ENCODE results near the gene CPHXL2. TPM values are rescaled to one million over a fixed set of nuclear protein-coding genes. Genes with fewer than 3 reads are reported as not detected.

The CPHXL2 gene
- total RNA-seq, 1 donor from 2014 or later: not detected

GRCh38 chr16:75618780-75619179 lies 58.0 kb downstream of the CPHXL2 start:
- Histone ChIP-seq H3K36me3 (ENCODE audit: control insufficient read depth, insufficient read depth, low read length) (peaks cover 1% of the 10 kb centered on the region), H3K4me3 (ENCODE audit: low read depth, low read length) (no peak overlapping the region), H3K27me3 (ENCODE audit: control insufficient read depth, insufficient read depth, low read length) (no peaks in the 10 kb centered on the region)
- DNase-seq (ENCODE audit: low read depth): no peak
- no peak for TF ChIP-seq CTCF (IDR thresholded peaks at IDR 0.05; ENCODE audit: insufficient read depth, low read length, poor library complexity, severe bottlenecking)

- H3K36me3 ChIP-seq (ENCODE audit: control insufficient read depth, insufficient read depth, low read length): peaks cover 1% of the 10 kb centered on the region
- H3K4me3 ChIP-seq (ENCODE audit: low read depth, low read length): no peak overlapping the region
- no peaks in the 10 kb centered on the region for H3K27me3 ChIP-seq (ENCODE audit: control insufficient read depth, insufficient read depth, low read length)
- DNase-seq (ENCODE audit: low read depth): no peak
- no peak for TF ChIP-seq CTCF (IDR thresholded peaks at IDR 0.05; ENCODE audit: insufficient read depth, low read length, poor library complexity, severe bottlenecking)
Measured at GRCh38 chr16:75617121-75617520, 59.7 kb downstream of the CPHXL2 start.

- H3K36me3 ChIP-seq (ENCODE audit: control insufficient read depth, insufficient read depth, low read length): peaks cover 1% of the 10 kb centered on the region
- no peak for TF ChIP-seq CTCF (IDR thresholded peaks at IDR 0.05; ENCODE audit: insufficient read depth, low read length, poor library complexity, severe bottlenecking)
- no peak for DNase-seq (ENCODE audit: low read depth)
- H3K4me3 ChIP-seq (ENCODE audit: low read depth, low read length): no peak overlapping the region
- H3K27me3 ChIP-seq (ENCODE audit: control insufficient read depth, insufficient read depth, low read length): no peaks in the 10 kb centered on the region
Measured at GRCh38 chr16:75616521-75617010, 60.2 kb downstream of the CPHXL2 start.

GRCh38 chr16:75615619-75616018 lies 61.2 kb downstream of the CPHXL2 start:
- no peak for DNase-seq (ENCODE audit: low read depth)
- no peak for TF ChIP-seq CTCF (IDR thresholded peaks at IDR 0.05; ENCODE audit: insufficient read depth, low read length, poor library complexity, severe bottlenecking)
- no peak overlapping the region for H3K4me3 ChIP-seq (ENCODE audit: low read depth, low read length)
- H3K36me3 ChIP-seq (ENCODE audit: control insufficient read depth, insufficient read depth, low read length): peaks cover 1% of the 10 kb centered on the region
- no peaks in the 10 kb centered on the region for H3K27me3 ChIP-seq (ENCODE audit: control insufficient read depth, insufficient read depth, low read length)

GRCh38 chr16:75614066-75614897 lies 62.5 kb downstream of the CPHXL2 start:
- peaks cover 1% of the 10 kb centered on the region for H3K36me3 ChIP-seq (ENCODE audit: control insufficient read depth, insufficient read depth, low read length)
- TF ChIP-seq CTCF (IDR thresholded peaks at IDR 0.05; ENCODE audit: insufficient read depth, low read length, poor library complexity, severe bottlenecking): no peak
- no peak overlapping the region for H3K4me3 ChIP-seq (ENCODE audit: low read depth, low read length)
- H3K27me3 ChIP-seq (ENCODE audit: control insufficient read depth, insufficient read depth, low read length): no peaks in the 10 kb centered on the region
- DNase-seq (ENCODE audit: low read depth): no peak

Other genes with a start within 250 kb of the CPHXL2 start
- gene CFDP1, start 243.5 kb downstream of the CPHXL2 start, total RNA-seq: 38.0 and 59.7 TPM in 2 replicates
- 29.1 and 30.2 TPM in 2 replicates for gene TMEM170A, start 212.3 kb downstream of the CPHXL2 start, total RNA-seq
- 1.6 and 2.4 TPM in 2 replicates for gene CHST6, start 181.6 kb downstream of the CPHXL2 start, total RNA-seq
- gene CHST5, start 140.9 kb downstream of the CPHXL2 start, total RNA-seq: 0.07 TPM in 1 of 2 replicates, not detected in the other
- gene TMEM231, start 120.8 kb downstream of the CPHXL2 start, total RNA-seq: 14.9 and 16.0 TPM in 2 replicates
- gene GABARAPL2, start 110.6 kb downstream of the CPHXL2 start, total RNA-seq: 67.9 and 75.6 TPM in 2 replicates
- 54.6 and 60.5 TPM in 2 replicates for gene ADAT1, start 53.7 kb downstream of the CPHXL2 start, total RNA-seq
- 190 and 233 TPM in 2 replicates for gene KARS1, start 29.3 kb downstream of the CPHXL2 start, total RNA-seq
- gene TERF2IP, start 29.2 kb downstream of the CPHXL2 start, total RNA-seq: 56.8 and 59.9 TPM in 2 replicates
- gene DUXB, start 24.5 kb upstream of the CPHXL2 start, total RNA-seq: not detected in 2 replicates
- not detected in 2 replicates for gene CPHXL, start 49.5 kb upstream of the CPHXL2 start, total RNA-seq

Measured in kidney epithelial cell (primary cell).